A549 treated with DMSO at 1 μM for 4 hours (cell line): Measurements from ENCODE around the gene KRTAP5-6. TPM values are rescaled to one million over a fixed set of nuclear protein-coding genes. Genes with fewer than 3 reads are reported as not detected.

ENCODE experiments used
- total RNA-seq: library from RNA; stranded (reverse); fragments of 200-300 nt; extraction: Qiagen RNA extraction; gene quantifications from 5 replicates; pipeline ENCODE4 v1.2.3, GENCODE V29; 2022; ENCODE audit warnings: low read depth

The KRTAP5-6 gene
- not detected in 5 replicates for total RNA-seq

GRCh38 chr11:1696608-1697570 lies at the start of gene KRTAP5-6:
Gene KRTAP5-6, plus strand, starts transcription at chr11:1697195. Its CDS starts 51 bp downstream, at chr11:1697246.

Other genes with a start within 250 kb of the KRTAP5-6 start
- 40.0 to 49.9 TPM (median 43.9 TPM) in 5 replicates for gene MOB2, start 210.4 kb upstream of the KRTAP5-6 start, total RNA-seq
- 0.96 to 1.9 TPM (median 1.6 TPM) in 5 replicates for gene DUSP8, start 124.9 kb upstream of the KRTAP5-6 start, total RNA-seq
- not detected in 5 replicates for gene KRTAP5-1, start 111.9 kb upstream of the KRTAP5-6 start, total RNA-seq
- gene KRTAP5-2, start 98.9 kb upstream of the KRTAP5-6 start, total RNA-seq, result not detected in 5 replicates
- gene KRTAP5-3, start 88.7 kb upstream of the KRTAP5-6 start, total RNA-seq, result not detected in 5 replicates
- not detected in 5 replicates for gene KRTAP5-4, start 75.1 kb upstream of the KRTAP5-6 start, total RNA-seq
- gene KRTAP5-5, start 67.4 kb upstream of the KRTAP5-6 start, total RNA-seq, result not detected in 5 replicates
- gene IFITM10, start 53.4 kb downstream of the KRTAP5-6 start, total RNA-seq, result 0.89 to 1.3 TPM (median 0.94 TPM) in 5 replicates
- 379 to 541 TPM (median 436 TPM) in 5 replicates for gene CTSD, start 66.7 kb downstream of the KRTAP5-6 start, total RNA-seq
- gene SYT8, start 137.8 kb downstream of the KRTAP5-6 start, total RNA-seq, result 0.06 to 0.22 TPM in 2 of 5 replicates, not detected in the others
- gene TNNI2, start 141.8 kb downstream of the KRTAP5-6 start, total RNA-seq, result not detected in 5 replicates
- 0.73 to 3.1 TPM (median 1.8 TPM) in 5 replicates for gene LSP1, start 155.9 kb downstream of the KRTAP5-6 start, total RNA-seq
- not detected in 5 replicates for gene PRR33, start 194.7 kb downstream of the KRTAP5-6 start, total RNA-seq
- gene TNNT3, start 222.5 kb downstream of the KRTAP5-6 start, total RNA-seq, result 0.11 to 0.17 TPM in 2 of 5 replicates, not detected in the others